Ecto neural progenitor cell (in vitro differentiated cells): Measurements from ENCODE around the gene STRN.
A peak's percentile ranks its signal among the peaks of the same experiment; 100 is the strongest.
"Not testable (repeated sequence)": the region's sequence is repeated elsewhere in the genome, so short reads cannot be mapped to it uniquely, and the experiment has no call there.

Experiments
- DNase-seq: peaks from one replicate; pipeline ENCODE4 v3.0.0-alpha.2; 2018; ENCODE audit warnings: low spot score

Gene STRN

DNA sequence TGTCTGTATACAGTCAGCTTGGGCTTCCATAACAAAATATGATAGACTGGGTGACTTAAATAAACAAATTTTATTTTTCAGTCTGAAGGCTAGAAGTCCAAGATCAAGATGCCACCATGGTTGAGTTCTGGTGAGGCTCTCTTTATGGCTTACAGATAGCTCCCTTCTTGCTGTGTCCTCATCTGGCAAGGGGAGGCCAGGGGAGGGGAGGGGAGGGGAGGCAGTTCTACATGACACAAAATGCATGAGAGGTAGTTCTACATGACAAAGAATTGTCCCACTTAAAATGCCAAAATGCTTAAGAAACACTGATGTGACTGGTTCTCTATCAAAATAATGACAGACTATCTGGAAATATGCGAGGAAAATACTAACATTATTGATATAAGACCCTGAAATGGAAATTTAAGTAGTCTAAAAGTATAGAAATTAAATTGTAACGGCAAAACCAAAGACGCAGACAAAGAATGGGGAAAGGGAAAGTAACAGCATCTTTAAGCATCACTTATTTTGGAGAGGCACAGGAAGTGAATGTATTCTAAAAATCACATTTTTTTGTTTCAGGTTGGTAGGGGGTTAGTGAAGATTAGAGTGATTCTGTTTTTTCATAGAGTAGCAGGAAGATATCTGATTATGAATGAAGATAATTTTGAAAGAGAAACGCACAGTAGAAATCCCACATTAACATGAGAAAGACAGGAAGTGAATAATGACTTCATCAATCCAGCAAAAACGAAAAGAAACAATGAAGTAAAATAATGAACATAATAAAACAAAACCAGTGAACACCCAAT is 131.4 kb downstream of the STRN start:
- DNase-seq: no peak

DNA sequence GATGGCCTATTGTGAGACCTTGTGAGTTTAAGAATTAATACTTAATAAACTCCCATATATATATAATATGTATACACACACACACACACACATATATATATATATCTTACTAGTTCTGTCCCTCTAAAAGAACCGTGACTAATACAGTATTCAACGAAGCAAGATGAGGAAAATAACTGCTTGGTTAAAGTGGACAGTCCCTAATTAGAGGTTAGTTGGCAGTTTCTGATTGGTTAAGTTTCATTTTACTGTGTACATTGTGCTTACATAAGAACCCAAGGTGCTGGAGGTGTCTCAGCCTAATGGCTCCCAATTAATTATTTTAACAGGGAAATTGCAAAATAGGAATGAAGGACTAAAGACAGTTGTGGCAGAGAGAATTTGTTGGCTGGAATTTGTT is 132.1 kb downstream of the STRN start:
- no peak for DNase-seq

DNA sequence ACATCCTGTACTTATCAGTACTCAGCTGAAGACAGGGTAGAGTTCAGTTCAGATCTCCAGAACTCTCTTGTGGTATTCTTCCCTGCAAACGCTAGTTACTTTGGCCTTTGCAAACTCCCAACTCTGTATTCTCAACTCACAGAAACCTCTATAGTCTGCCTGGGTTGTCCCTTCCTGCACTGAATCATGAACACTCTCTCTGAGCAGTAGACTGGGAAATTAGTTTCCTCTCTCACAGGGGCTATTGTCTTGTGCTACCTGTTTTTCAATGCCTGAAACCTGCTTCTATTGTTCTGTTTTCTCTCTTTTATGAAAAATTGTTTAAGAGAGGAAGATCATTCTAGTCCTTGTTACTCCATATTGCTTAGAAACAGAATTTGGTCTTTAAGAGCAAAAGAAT is 135.2 kb downstream of the STRN start:
- no peak for DNase-seq

GRCh38 chr2:36824683-36825082 is 141.7 kb downstream of the STRN start:
- not testable (repeated sequence) for DNase-seq

DNA sequence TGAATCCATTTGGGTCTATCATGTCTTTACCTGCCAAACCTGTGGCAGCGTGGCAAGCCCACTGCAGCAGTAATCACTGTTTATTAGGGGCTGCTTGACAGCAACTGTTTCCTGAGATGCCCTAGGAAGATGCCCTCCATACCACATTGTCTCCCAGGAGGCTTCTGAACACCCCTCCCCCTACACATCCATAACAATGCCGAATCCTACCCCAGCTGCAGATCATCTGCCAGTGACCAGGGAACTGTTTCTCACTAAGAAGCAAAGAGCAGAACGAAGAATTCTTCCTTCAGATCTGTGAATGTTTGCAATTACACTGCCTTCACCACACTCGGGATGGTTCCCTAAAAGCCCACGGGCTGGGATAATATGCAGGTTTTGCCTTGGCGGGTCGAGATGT is 142.1 kb downstream of the STRN start:
- no peak for DNase-seq

DNA sequence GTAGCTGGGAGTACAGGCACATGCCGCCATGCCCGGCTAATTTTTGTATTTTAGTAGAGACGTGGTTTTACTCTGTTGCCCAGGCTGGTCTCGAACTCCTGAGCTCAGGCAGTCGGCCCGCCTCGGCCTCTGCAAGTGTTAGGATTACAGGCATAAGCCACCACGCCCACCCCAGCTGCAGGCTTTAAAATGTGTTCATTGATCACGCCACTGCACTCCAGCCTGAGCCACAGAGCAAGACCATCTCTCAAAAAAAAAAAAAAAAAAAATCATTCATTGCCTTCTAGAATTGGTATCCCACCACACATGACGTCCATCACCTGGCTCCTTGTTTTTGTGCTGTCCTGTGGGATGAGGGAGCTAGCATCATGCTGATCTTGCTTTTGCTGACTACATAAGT is 142.5 kb downstream of the STRN start:
- DNase-seq: no peak

DNA sequence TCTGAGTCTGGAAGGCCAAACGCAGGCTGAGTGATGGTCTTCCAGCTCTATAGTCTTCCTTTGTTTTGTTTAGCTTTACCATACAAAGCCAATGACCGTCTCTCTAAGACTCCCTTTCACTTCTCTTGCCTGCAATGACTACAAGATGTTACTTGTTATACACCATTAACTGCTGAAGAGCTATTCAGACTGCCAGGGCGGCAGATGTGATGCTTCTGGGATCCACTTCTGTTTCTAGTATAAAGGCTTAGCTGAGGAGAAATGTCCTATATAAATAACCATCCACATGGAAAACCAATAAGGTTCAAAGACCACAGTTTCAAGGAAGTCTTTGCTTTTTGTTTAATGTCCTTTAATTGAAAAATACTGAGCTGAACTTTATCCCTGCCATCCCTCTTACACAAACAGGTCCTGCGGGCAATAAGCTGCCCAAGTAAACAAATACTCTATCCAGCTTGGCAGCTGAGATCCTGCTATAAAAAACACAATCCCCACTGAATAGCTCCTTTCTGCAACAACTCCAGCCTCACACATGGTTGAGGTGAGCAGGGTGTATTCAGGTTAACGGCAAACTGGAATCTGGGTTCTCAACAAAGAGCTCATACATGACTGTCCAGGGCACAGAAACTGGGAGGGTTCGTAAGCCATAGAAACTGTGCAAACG is 145.3 kb downstream of the STRN start:
- no peak for DNase-seq

DNA sequence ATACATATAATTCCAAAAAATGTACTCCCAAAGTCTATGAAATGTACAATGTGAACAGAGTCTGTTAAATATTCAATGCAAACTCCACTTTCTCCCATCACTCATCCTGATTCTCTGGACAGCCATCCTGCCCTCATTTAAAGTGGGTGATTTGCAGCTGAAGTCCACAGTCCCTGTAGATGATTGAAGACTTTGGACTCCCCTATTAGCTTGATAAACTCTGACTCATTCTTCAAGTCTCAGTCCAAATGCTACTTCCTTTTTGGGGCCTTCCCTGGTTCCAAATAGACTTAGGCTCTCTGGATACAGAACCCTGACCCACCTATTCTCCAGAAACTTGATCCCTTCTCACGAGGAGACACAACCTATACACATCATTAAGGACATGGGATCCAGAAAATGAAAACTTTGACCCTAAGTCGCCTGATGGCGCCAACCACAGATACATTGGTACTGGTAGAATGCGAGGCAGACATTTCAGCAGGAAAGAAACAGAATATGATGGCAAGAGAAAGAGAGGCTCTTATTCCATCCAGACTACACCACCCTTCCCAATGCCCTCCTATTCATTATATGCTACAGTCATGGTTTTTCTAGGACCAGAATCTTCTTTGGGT is 147.1 kb downstream of the STRN start:
- no peak for DNase-seq

GRCh38 chr2:36818542-36818941 is 147.8 kb downstream of the STRN start:
- DNase-seq: no peak

DNA sequence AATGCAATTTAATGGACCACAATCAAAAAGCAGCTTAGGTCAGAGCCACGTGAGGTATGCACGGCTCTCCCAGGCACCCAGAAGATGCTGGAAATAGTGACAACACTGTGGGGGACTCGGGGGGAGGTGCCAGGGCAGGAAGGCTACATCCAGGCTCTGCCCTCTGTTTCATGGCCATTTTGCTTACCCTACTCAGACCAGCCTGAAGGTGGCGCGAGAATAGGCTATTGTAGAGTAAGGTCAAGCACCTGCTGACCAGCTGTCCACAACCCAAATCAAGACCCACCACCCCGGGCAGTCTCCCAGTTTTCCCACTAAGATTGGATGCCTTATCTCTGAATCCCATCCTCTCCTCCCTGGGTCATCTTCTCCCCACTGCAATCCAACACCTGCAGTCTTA is 154.1 kb downstream of the STRN start:
- peak; percentile 55 for DNase-seq

DNA sequence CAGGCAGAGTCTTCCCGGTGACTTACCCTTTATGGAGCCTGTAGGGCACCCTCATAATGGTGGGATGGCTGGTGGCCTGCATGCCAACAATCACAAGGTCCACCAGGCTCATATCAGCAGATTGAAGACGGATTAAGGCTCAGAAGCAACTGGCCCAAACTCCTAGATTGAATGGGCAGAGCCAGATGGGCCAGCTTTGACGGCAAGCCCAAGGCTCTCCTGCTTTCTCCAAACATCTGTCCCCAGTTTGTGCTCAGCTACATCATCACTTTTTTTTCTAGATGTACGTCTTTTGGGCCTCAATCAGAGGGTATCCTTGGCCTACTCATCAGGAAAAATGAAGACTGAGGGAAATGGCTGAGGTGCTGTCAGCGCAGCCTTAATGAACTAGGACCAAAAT is 155.3 kb downstream of the STRN start:
- DNase-seq: no peak

GRCh38 chr2:36809069-36809445 is 157.3 kb downstream of the STRN start:
- DNase-seq: no peak

GRCh38 chr2:36808386-36809068 is 157.8 kb downstream of the STRN start:
- DNase-seq: no peak

- no peak for DNase-seq
These were observed 159.0 kb downstream of the STRN start for GRCh38 chr2:36807223-36807886.

DNA sequence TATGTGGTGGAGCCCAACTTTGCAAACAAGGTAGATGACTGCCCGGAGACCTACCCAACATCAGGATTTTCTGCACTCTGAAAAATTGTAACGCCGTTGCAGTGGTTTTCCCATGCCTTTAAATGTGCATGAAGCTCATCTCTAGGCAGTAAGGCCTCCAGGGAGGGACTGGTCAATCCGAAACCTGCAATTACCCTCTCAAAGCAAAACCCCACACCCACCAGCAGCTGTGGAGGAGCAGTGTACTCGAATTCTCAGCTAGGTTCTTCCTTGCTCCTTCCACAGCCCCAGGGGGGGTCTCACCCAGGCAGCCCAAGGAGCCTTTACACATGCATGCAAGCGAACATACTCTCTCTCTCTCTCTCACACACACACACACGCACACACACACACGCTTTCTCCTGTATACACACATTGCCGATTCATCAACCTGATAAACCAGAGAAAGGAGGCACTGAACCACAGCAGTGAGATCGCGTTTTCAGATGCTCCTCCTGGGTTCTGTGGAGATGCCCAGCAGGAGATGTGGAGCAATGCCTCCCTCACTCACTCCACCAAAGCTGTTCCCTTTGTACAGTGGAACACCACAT is 160.6 kb downstream of the STRN start:
- no peak for DNase-seq

DNA sequence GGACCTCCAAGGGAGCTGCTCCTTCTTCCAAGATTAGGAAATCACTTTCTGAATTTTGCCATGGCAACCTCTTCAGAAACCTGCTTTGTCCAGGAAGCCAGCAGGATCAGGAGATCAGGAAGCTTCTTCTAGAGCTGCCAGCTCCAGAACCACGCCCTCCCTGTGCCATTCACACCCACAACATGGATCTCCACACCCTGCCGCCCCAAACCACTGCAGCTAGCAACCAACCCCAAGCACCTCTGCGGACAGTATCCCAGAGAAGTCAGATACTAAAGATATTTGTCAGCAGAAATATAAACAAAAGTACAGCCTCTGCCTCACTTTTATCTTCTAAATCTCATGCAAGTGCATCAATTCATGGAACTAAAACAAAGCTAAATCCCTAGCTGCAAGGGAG is 163.4 kb downstream of the STRN start:
- no peak for DNase-seq

DNA sequence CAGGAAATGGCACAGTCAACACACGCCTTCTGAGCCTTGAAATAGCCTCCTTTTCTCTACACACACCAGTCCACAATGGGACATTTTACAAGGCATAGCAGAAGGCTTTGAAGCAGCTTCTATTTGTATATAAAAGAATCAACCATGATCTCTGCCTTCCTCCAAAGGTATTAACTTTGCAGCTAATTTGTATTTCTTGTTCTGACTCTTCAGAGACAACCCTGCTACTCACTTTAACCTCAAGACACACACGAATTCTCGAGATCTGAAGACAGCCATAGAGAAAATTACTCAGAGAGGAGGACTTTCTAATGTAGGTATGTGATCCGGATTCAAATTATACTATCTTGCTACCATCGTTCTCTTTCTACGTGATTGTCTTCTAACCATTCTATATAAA is 165.2 kb downstream of the STRN start:
- no peak for DNase-seq

DNA sequence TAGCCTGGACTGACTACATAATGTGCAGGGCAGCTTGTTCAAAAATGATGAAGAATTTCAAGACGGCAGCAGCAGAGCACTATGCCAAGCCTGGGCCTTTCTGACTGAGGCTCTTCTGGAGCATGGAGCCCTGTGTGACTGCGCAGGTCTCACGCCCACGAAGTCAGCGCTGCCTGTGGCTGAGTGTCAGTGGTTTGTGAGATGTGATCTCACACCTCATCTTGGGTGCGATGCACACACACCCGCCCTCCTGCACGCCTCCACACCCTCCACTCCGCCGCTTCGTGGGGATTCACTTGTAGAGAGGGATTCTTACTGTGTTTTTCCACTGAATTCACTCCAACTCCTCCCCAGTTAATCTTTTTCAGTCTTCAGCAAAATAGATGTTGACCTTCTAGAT is 166.0 kb downstream of the STRN start:
- DNase-seq: no peak

DNA sequence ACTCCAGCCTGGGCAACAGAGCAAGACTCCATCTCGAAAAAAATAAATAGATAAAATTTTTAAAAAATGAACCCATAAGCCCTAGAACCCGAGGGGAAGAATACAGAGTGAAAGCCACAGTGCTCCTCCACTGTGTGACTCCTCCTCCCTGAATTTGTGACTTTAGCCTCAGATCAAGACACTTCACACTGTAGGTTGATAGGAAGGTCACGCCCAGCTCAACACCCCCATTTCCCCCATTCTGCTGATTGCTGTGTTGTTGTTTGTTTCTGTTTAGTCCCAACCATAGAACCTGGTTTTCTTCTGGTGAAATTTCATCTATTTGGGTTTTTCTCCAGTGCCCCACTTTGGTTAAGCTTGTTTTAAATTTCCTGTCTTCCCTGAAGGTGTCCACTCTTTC is 167.6 kb downstream of the STRN start:
- DNase-seq: no peak

DNA sequence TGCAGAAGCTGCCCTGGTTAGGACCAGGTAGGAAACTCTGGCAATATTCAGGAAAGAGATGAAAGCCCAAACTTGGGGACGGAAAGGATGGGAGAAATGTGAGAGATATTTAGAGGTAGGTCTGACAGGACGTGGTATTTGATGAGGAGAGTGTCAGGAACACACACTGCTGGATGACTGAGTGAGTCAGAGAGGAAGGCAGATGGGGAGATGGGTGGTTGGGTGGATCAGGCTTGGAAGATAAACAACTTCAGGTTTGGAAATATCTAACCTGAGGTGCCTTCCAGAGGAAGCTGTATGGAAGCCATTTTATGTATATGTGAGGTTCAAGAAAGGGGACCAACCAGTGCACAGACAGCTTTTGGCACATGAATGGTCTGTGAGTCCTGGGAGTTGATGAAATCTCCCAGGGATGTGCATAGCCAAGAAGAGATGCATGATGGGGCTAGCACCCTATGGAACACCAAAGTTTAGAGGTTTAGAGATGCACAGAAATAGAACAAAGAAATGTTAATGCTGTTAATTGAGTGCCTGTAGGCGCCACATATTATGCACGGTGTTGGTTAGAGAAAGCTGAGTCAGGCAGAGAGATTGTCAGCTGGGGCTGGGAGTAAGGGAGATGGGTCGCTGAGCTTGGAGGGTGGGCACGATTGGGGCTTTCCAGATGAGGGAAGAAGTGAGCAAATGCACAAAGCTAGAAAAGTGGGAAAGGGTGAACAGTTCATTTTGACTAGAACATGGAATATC is 168.8 kb downstream of the STRN start:
- no peak for DNase-seq
